Mammary epithelial cell (primary cell): ENCODE data around the gene VPS52.

ENCODE experiments used
- CTCF ChIP-seq, 2 donors: IDR thresholded peaks in 1 of 2; conservative IDR thresholded peaks in 1 of 2; 2 replicates each; pipeline ENCODE4 v1.5.1; 2011 to 2012; ENCODE audit warnings: inconsistent platforms in 2 of 2, low read length in 2 of 2, mild to moderate bottlenecking in 2 of 2, control low read depth in 1 of 2, low read depth in 1 of 2; ENCODE audit not compliant: insufficient read depth in 1 of 2; ENCODE audit errors: extremely low read depth in 1 of 2
- EZH2 ChIP-seq: IDR thresholded peaks from 2 replicates; pipeline ENCODE4 v1.6.1; 2012; ENCODE audit warnings: low read length, inconsistent platforms, borderline replicate concordance

GRCh38 chr6:33213166-33213988 is 58.3 kb downstream of the VPS52 start:
- TF ChIP-seq CTCF (conservative IDR thresholded peaks at IDR 0.05 in 1 of 2, IDR thresholded peaks at IDR 0.05 in 1 of 2; ENCODE audit: extremely low read depth in 1 of 2, insufficient read depth in 1 of 2, low read depth in 1 of 2, low read length in 2 of 2) (no peak), EZH2 (no peak)
